Activated T-cell treated with anti-CD3 and anti-CD28 coated beads, Interleukin-2, amount 50 U/mL, for 4 hours (primary cell): ENCODE results near the gene RELA. TPM values are rescaled to one million over a fixed set of nuclear protein-coding genes. Genes with fewer than 3 reads are reported as not detected.

Experiments used
- ATAC-seq, 2 donors: fragments of 200-7000 bp; cut with Tn5 transposase; one replicate each; pipeline ENCODE4 v1.10.0; 2021
- DNase-seq: peaks from one replicate; pipeline ENCODE4 v3.0.0-alpha.2; 2020
- H3K27me3 Mint-ChIP-seq: one replicate; pipeline ENCODE4 v1.8.0; 2021; ENCODE audit warnings: low read depth, mixed read lengths
- H3K36me3 Mint-ChIP-seq: one replicate; pipeline ENCODE4 v1.8.0; 2022; ENCODE audit warnings: mixed read lengths; ENCODE audit not compliant: insufficient read depth
- H3K4me1 Mint-ChIP-seq: one replicate; pipeline ENCODE4 v1.8.0; 2021; ENCODE audit warnings: low read depth, mixed read lengths
- H3K4me3 Mint-ChIP-seq: one replicate; pipeline ENCODE4 v1.8.0; 2021; ENCODE audit warnings: mild to moderate bottlenecking, moderate library complexity, mixed read lengths
- H3K9me3 Mint-ChIP-seq: one replicate; pipeline ENCODE4 v1.8.0; 2021; ENCODE audit warnings: mixed read lengths
- total RNA-seq, 3 donors: library from RNA; stranded (reverse); gene quantifications; one replicate each; pipeline ENCODE4 v1.2.1, GENCODE V29; 2021

Gene RELA
- total RNA-seq, 3 donors from 2014 or later, result 108 to 118 (median 111) TPM

DNA sequence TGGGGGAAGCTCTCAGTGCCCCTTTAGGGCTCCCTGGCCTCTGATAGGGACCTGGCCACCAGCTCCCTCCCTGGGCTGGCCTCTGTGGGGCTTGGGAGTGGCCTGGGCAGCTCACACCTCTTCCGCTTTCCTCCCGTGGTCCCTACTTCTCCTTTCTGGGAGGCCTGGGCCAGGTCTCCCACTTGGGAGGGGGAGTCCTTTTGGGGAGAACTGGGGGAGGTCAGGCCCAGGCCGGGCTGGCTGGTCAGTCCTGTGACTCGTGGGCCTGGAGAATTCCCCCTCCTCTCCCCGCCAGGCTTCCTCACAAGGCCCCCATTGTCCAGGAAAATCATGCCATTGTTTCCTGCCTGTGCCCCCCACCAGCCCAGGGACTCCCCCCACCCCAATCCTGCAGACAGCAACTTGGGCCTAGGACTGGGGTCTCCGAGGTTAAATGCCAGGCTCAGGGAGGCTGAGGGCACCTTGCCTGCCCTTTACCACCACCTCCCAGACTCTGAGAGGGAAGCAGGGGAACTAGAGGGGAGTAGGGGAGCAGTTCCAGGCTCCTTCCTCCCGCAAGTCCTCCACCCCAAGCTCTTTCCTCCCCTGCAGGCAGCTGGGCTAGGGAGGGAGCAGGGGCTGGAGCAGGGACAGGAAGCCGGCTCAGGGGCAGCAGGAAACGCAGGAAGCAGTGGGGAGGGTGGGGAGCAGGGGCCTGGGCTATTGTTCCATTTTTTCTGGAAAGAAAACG is 51.5 kb downstream of the RELA start:
- no peak for ATAC-seq
- Mint-ChIP-seq H3K9me3 (no peaks in the 10 kb centered on the region), H3K36me3 (peaks cover 10% of the 10 kb centered on the region)

DNA sequence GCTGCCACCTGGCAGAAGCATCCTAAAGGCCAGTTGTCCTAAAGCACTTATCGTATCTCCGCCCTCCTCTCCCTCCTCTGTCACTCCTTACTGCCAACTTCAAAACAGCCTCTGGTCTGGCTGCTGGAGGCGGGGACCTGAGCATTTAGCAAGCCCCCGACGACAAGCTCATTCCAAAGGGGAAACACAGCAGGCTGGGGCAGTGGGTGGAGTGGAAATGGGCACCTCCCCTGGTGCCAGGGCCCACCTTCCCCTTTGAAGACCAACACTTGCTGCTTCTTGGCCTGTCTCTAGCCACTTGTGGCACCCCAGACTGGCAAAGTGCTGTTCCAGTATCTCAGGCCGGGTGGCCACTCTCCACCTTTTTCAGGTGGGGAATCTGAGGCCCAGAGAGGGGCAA is 52.3 kb downstream of the RELA start:
- H3K27me3 Mint-ChIP-seq, result no peaks in the 10 kb centered on the region

More for the DNA sequence above, 51.5 kb downstream of the RELA start:
- no peaks in the 10 kb centered on the region for H3K27me3 Mint-ChIP-seq
- peak overlapping the region; percentile 45 for H3K4me3 Mint-ChIP-seq
- no peak for DNase-seq
- peaks cover 42% of the 10 kb centered on the region for H3K4me1 Mint-ChIP-seq

DNA sequence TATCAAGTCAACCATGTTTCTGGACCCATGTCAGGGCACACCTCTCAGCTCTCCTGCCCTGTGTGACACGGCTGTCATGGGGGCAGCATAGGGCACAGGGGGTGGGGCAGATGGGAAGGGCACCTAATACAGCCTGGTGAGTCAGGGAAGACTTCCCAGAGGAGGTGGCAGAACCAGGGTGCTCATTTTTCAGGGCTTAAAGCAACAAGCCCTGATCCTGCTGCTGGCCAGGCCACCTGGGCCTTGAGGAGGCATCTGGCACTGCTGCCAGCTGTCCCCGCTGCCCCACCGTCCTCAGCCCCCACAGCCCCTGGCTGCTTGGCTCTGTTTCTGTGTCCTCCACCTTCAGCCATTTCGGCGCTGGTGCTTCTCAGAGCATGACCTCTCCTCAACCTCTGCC is 53.1 kb downstream of the RELA start:
- no peaks in the 10 kb centered on the region for H3K27me3 Mint-ChIP-seq
- no peak overlapping the region for H3K4me3 Mint-ChIP-seq
- ATAC-seq (no peak), DNase-seq (no peak)
- peaks cover 10% of the 10 kb centered on the region for H3K36me3 Mint-ChIP-seq
- no peaks in the 10 kb centered on the region for H3K9me3 Mint-ChIP-seq
- H3K4me1 Mint-ChIP-seq, result peaks cover 42% of the 10 kb centered on the region

More for the DNA sequence above, 52.3 kb downstream of the RELA start:
- DNase-seq (no peak), ATAC-seq (no peak)
- Mint-ChIP-seq H3K4me3 (no peak overlapping the region), H3K9me3 (no peaks in the 10 kb centered on the region), H3K4me1 (peaks cover 42% of the 10 kb centered on the region), H3K36me3 (peaks cover 10% of the 10 kb centered on the region)

DNA sequence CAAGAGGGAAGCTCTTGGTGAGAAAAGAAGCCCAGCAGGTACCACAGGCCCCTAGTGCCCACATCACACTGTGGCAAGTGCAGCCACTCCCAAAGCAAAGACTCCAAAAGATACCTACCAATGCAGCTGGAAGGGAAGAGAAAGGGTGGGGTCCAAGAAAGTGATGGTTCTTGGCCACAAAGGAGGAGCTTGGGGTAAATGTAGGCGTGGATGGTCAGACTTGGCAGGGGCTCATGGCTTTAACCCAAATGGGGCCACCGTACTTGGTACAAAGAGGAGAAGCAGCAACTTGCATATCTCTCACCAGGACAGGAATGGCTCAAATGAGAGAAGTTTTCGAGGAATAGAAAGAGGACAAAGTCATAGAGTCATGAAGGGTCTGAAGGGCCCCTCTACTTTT is 53.5 kb downstream of the RELA start:
- no peaks in the 10 kb centered on the region for H3K9me3 Mint-ChIP-seq
- H3K36me3 Mint-ChIP-seq, result peaks cover 11% of the 10 kb centered on the region
- peaks cover 42% of the 10 kb centered on the region for H3K4me1 Mint-ChIP-seq
- no peaks in the 10 kb centered on the region for H3K27me3 Mint-ChIP-seq
- ATAC-seq (no peak), DNase-seq (no peak)
- H3K4me3 Mint-ChIP-seq, result no peak overlapping the region

DNA sequence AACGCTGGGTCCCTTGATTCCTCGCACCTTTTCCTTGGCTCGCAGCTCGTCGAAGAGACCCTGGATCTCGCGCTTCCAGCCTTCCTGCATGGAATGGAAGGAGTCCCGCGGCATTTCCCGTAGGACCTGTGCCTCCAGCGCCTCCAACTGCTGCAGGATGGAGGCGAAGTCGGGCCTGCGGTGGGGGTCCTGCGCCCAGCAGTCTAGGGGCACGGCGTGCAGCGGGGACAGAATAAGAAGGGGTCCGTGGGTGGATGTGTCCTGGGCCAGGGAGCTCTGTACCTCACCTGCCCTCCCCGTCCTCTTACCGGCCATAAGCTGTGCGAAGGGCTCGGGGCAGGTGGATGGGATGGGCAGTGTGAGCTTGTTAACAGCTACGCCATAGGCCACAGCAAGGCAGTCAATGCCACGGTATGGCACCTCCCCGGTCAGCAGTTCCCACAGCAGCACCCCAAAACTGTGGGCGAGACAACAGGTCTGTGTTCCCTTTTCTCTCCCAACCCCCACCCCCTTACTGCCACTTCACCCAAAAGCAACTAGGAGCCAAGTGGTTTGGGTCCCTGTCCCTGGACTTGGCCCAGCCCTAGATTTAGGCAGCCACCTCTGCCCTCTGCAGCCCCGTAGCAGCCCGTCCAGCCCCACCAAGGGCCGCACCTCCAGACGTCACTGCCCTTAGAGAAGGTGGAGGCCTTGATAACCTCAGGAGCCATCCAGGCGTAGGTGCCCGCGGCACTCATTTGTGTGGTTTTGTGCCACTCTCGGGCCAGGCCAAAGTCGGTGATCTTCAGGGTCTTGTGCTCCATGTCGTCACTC is 54.9 kb downstream of the RELA start:
- Mint-ChIP-seq H3K27me3 (no peaks in the 10 kb centered on the region), H3K36me3 (peaks cover 14% of the 10 kb centered on the region), H3K4me3 (no peak overlapping the region), H3K9me3 (no peaks in the 10 kb centered on the region), H3K4me1 (peaks cover 37% of the 10 kb centered on the region)
- ATAC-seq (no peak), DNase-seq (no peak)

DNA sequence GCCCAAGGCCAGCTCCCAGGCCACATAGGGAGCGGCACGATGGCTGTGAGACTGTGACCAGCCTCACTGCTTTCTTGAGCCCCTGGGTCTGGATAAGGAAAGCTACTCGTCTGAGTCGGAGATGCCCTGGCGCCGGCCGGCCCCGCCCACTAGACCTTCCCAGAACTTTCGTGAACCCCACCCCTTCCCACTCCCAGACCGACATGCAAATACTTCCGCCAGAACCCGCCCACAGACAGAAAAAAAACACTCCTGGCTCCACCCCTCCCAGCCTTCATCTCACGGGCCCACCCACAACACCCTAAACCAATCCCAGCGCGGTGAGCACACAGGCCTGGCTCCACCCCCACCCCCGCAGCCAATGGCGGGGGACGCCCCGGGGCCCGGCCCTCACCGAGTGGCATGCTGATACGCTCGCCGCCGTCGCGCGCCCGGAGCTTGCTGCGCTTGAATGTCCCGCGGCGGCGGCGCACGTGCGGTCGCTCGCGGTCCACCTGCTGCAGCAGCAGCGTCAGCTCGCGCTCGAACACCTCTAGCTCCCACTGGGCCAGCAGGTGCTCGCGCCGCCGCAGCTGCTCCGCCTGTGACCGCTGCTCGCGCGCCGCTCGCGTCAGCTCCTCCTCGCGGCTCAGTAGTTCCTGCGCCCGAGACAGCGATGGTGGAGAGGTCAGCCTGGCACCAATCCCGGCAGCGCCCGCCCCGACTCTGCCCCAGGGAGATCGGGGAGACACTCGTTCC is 55.7 kb downstream of the RELA start:
- peaks cover 14% of the 10 kb centered on the region for H3K36me3 Mint-ChIP-seq
- peaks cover 31% of the 10 kb centered on the region for H3K4me1 Mint-ChIP-seq
- peak; percentile 65 to 69 for ATAC-seq
- no peak for DNase-seq
- no peaks in the 10 kb centered on the region for H3K9me3 Mint-ChIP-seq
- no peak overlapping the region for H3K4me3 Mint-ChIP-seq
- H3K27me3 Mint-ChIP-seq, result no peaks in the 10 kb centered on the region

DNA sequence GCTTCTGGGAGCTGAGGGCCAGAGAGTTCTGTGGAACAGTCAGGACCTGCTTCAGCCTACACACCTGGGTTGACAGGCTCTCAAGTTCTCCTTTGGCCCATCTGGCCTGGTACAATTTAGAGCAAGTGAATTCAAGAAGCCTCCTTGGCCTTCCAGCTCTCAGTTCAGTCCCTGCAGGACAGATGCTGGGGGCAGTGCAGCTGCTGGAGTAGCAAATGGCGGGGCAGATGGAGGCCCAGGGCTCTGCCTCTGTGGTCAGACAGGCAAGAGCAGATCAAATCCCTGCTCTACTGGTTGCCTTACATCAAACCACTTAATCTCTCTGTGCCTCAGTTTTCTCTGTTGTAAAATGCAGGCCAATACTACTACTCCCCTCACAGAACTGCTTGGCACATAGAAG is 58.5 kb downstream of the RELA start:
- Mint-ChIP-seq H3K4me1 (peaks cover 5% of the 10 kb centered on the region), H3K36me3 (peaks cover 10% of the 10 kb centered on the region), H3K27me3 (no peaks in the 10 kb centered on the region), H3K9me3 (no peaks in the 10 kb centered on the region), H3K4me3 (no peak overlapping the region)
- ATAC-seq (no peak), DNase-seq (no peak)

Other genes with a start within 250 kb of the RELA start
- gene NEAT1, start 240.1 kb downstream of the RELA start, total RNA-seq, result 100 to 1,000 TPM in 2 of 3 donors, 10 to 100 TPM in 1; 95.5 to 136 (median 123) TPM
- gene MALAT1, start 163.9 kb downstream of the RELA start, total RNA-seq, result 1,000 to 10,000 TPM; 3,100 to 4,455 (median 3,753) TPM
- 10 to 100 TPM; 87.6 to 94.6 (median 94.3) TPM for gene SCYL1, start 137.8 kb downstream of the RELA start, total RNA-seq
- 10 to 100 TPM; 33.1 to 40.8 (median 40.1) TPM for gene LTBP3, start 104.6 kb downstream of the RELA start, total RNA-seq
- gene ZNRD2, start 92.4 kb downstream of the RELA start, total RNA-seq, result 100 to 1,000 TPM; 120 to 148 (median 136) TPM
- gene FAM89B, start 90.4 kb downstream of the RELA start, total RNA-seq, result 10 to 100 TPM; 27.4 to 32.0 (median 28.6) TPM
- gene EHBP1L1, start 86.9 kb downstream of the RELA start, total RNA-seq, result 10 to 100 TPM; 59.8 to 84.9 (median 80.1) TPM
- gene KCNK7, start 67.1 kb downstream of the RELA start, total RNA-seq, result 1 to 10 TPM; 1.4 to 2.1 (median 1.4) TPM
- 10 to 100 TPM; 71.8 to 87.1 (median 74.3) TPM for gene MAP3K11, start 48.7 kb downstream of the RELA start, total RNA-seq
- gene PCNX3, start 47.1 kb downstream of the RELA start, total RNA-seq, result 10 to 100 TPM; 55.8 to 59.7 (median 59.5) TPM
- 100 to 1,000 TPM in 1 of 3 donors, 10 to 100 TPM in 2; 80.0 to 101 (median 95.4) TPM for gene SIPA1, start 24.8 kb downstream of the RELA start, total RNA-seq
- gene KAT5, start 49.3 kb upstream of the RELA start, total RNA-seq, result 10 to 100 TPM; 81.7 to 96.5 (median 85.1) TPM
- gene RNASEH2C, start 57.9 kb upstream of the RELA start, total RNA-seq, result 100 to 1,000 TPM in 2 of 3 donors, 10 to 100 TPM in 1; 95.6 to 122 (median 115) TPM
- 10 to 100 TPM; 17.3 to 19.4 (median 17.4) TPM for gene AP5B1, start 118.1 kb upstream of the RELA start, total RNA-seq
- under 1 TPM in 2 of 3 donors, not detected in 1; 0.05 TPM for gene OVOL1, start 124.1 kb upstream of the RELA start, total RNA-seq
- 1 to 10 TPM in 1 of 3 donors, under 1 TPM in 2; 0.52 to 1.4 (median 0.56) TPM for gene SNX32, start 171.0 kb upstream of the RELA start, total RNA-seq
- 1,000 to 10,000 TPM in 1 of 3 donors, 100 to 1,000 TPM in 2; 944 to 1,135 (median 977) TPM for gene CFL1, start 195.3 kb upstream of the RELA start, total RNA-seq
- 10 to 100 TPM; 60.8 to 72.9 (median 60.8) TPM for gene MUS81, start 197.5 kb upstream of the RELA start, total RNA-seq
- gene EFEMP2, start 209.9 kb upstream of the RELA start, total RNA-seq, result 1 to 10 TPM; 1.0 to 2.9 (median 2.0) TPM
- 10 to 100 TPM in 2 of 3 donors, 1 to 10 TPM in 1; 8.4 to 12.3 (median 11.2) TPM for gene CTSW, start 216.9 kb upstream of the RELA start, total RNA-seq
- 10 to 100 TPM; 72.8 to 86.1 (median 83.9) TPM for gene FIBP, start 225.6 kb upstream of the RELA start, total RNA-seq
- 100 to 1,000 TPM in 1 of 3 donors, 10 to 100 TPM in 2; 77.8 to 116 (median 95.6) TPM for gene CCDC85B, start 227.8 kb upstream of the RELA start, total RNA-seq
- 10 to 100 TPM; 75.6 to 77.2 (median 76.9) TPM for gene FOSL1, start 237.5 kb upstream of the RELA start, total RNA-seq